ENCODE measurements around the gene SOX6.

DNA sequence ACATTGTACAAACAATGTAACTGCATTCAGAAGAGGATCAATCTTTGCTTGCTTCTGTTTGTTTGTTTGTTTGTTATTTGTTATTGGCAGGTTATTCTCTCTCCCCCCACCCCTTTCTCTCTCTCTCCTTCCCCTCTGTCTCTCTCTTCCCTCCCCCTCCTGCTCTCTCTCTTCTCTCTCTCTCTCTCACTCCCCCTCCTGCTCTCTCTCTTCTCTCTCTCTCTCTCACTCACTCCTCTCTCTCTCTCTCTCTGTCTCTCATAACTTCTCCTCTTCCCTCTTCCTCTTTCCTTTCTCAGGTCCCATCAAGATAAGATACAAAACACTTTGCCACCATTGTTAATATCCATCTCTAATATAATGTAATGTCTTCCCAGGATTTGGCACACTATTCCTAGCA is 236.3 kb downstream of the SOX6 start:
- no peak for TF ChIP-seq EZH2 (IDR thresholded peaks at IDR 0.05; ENCODE audit: low read depth)
- TF ChIP-seq, protein P1, sequence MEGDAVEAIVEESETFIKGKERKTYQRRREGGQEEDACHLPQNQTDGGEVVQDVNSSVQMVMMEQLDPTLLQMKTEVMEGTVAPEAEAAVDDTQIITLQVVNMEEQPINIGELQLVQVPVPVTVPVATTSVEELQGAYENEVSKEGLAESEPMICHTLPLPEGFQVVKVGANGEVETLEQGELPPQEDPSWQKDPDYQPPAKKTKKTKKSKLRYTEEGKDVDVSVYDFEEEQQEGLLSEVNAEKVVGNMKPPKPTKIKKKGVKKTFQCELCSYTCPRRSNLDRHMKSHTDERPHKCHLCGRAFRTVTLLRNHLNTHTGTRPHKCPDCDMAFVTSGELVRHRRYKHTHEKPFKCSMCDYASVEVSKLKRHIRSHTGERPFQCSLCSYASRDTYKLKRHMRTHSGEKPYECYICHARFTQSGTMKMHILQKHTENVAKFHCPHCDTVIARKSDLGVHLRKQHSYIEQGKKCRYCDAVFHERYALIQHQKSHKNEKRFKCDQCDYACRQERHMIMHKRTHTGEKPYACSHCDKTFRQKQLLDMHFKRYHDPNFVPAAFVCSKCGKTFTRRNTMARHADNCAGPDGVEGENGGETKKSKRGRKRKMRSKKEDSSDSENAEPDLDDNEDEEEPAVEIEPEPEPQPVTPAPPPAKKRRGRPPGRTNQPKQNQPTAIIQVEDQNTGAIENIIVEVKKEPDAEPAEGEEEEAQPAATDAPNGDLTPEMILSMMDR (conservative IDR thresholded peaks at IDR 0.05), result no peak
